GM12878 (cell line): ENCODE data around the gene CCL23. TPM values are rescaled to one million over a fixed set of nuclear protein-coding genes. Genes with fewer than 3 reads are reported as not detected.

ENCODE experiments used
- polyA plus RNA-seq, 11 experiments: library from polyadenylated mRNA; depleted of rRNA in 4 of 11; unstranded in 6 of 11; stranded (reverse) in 5 of 11; fragments of >200 nt; fragmentation: Nextera tagmentation in 4 of 11; fragmentation: Illumina TruSeq in 1 of 11; extraction: Ambion mirVana in 4 of 11; extraction: Trizol in 1 of 11; gene quantifications; 1 replicate in 1 of 11; 2 replicates in 10 of 11; pipeline versions ENCODE4 v1.2.1 to v1.2.3, GENCODE V29; 2011 to 2016; ENCODE audit warnings: inconsistent platforms in 2 of 11, missing spikeins in 2 of 11, low read depth in 1 of 11
- total RNA-seq, 4 experiments: library from RNA; depleted of rRNA in 3 of 4; stranded (reverse); fragments of >200 nt in 3 of 4; fragmentation: Illumina TruSeq in 1 of 4; extraction: Trizol in 1 of 4; gene quantifications; 2 replicates each; pipeline versions ENCODE4 v1.2.1 to v1.2.3, GENCODE V29; 2013 to 2021

The CCL23 gene
- total and polyA plus RNA-seq, 10 of the 15 experiments (the other 5 are each of a cell fraction or from before 2014, with no cell fraction given), result 0.15 to 0.62 (median 0.41) TPM; not detected in 6

Other genes starting within 250 kb of the CCL23 start
Only the 7 nearest of the 16 such genes appear.
- gene LYZL6, start 74.3 kb downstream of the CCL23 start, total RNA-seq (2014; rRNA removed), result not detected in 2 replicates
- not detected in 2 replicates for gene LYZL6, start 74.3 kb downstream of the CCL23 start, total RNA-seq (2014; rRNA removed; fragmentation: Illumina TruSeq; extraction: Trizol)
- gene LYZL6, start 74.3 kb downstream of the CCL23 start, total RNA-seq (2021), result not detected in 2 replicates
- gene LYZL6, start 74.3 kb downstream of the CCL23 start, polyA plus RNA-seq (2011; rRNA removed), result not detected in 2 replicates
- not detected in 2 replicates for gene LYZL6, start 74.3 kb downstream of the CCL23 start, polyA plus RNA-seq (2014; fragmentation: Illumina TruSeq; extraction: Trizol)
- gene LYZL6, start 74.3 kb downstream of the CCL23 start, polyA plus RNA-seq (2014; fragmentation: Nextera tagmentation; extraction: Ambion mirVana), result not detected
- gene LYZL6, start 74.3 kb downstream of the CCL23 start, polyA plus RNA-seq (2014; rRNA removed), result not detected in 2 replicates
- not detected for gene LYZL6, start 74.3 kb downstream of the CCL23 start, polyA plus RNA-seq (2016; fragmentation: Nextera tagmentation; extraction: Ambion mirVana)
- gene CCL16, start 36.5 kb downstream of the CCL23 start, total RNA-seq (2014; rRNA removed), result not detected in 2 replicates
- not detected in 2 replicates for gene CCL16, start 36.5 kb downstream of the CCL23 start, total RNA-seq (2014; rRNA removed; fragmentation: Illumina TruSeq; extraction: Trizol)
- not detected in 2 replicates for gene CCL16, start 36.5 kb downstream of the CCL23 start, total RNA-seq (2021)
- gene CCL16, start 36.5 kb downstream of the CCL23 start, polyA plus RNA-seq (2011; rRNA removed), result not detected in 2 replicates
- not detected in 2 replicates for gene CCL16, start 36.5 kb downstream of the CCL23 start, polyA plus RNA-seq (2014; fragmentation: Illumina TruSeq; extraction: Trizol)
- gene CCL16, start 36.5 kb downstream of the CCL23 start, polyA plus RNA-seq (2014; fragmentation: Nextera tagmentation; extraction: Ambion mirVana), result not detected
- gene CCL16, start 36.5 kb downstream of the CCL23 start, polyA plus RNA-seq (2014; rRNA removed), result not detected in 2 replicates
- not detected for gene CCL16, start 36.5 kb downstream of the CCL23 start, polyA plus RNA-seq (2016; fragmentation: Nextera tagmentation; extraction: Ambion mirVana)
- not detected in 2 replicates for gene CCL14, start 31.2 kb downstream of the CCL23 start, total RNA-seq (2014; rRNA removed)
- gene CCL14, start 31.2 kb downstream of the CCL23 start, total RNA-seq (2014; rRNA removed; fragmentation: Illumina TruSeq; extraction: Trizol), result not detected in 2 replicates
- not detected in 2 replicates for gene CCL14, start 31.2 kb downstream of the CCL23 start, total RNA-seq (2021)
- gene CCL14, start 31.2 kb downstream of the CCL23 start, polyA plus RNA-seq (2011; rRNA removed), result not detected in 2 replicates
- gene CCL14, start 31.2 kb downstream of the CCL23 start, polyA plus RNA-seq (2014; fragmentation: Illumina TruSeq; extraction: Trizol), result not detected in 2 replicates
- gene CCL14, start 31.2 kb downstream of the CCL23 start, polyA plus RNA-seq (2014; fragmentation: Nextera tagmentation; extraction: Ambion mirVana), result not detected
- not detected in 2 replicates for gene CCL14, start 31.2 kb downstream of the CCL23 start, polyA plus RNA-seq (2014; rRNA removed)
- not detected for gene CCL14, start 31.2 kb downstream of the CCL23 start, polyA plus RNA-seq (2016; fragmentation: Nextera tagmentation; extraction: Ambion mirVana)
- gene CCL15, start 16.4 kb downstream of the CCL23 start, total RNA-seq (2014; rRNA removed), result not detected in 2 replicates
- not detected in 2 replicates for gene CCL15, start 16.4 kb downstream of the CCL23 start, total RNA-seq (2014; rRNA removed; fragmentation: Illumina TruSeq; extraction: Trizol)
- not detected in 2 replicates for gene CCL15, start 16.4 kb downstream of the CCL23 start, total RNA-seq (2021)
- not detected in 2 replicates for gene CCL15, start 16.4 kb downstream of the CCL23 start, polyA plus RNA-seq (2011; rRNA removed)
- gene CCL15, start 16.4 kb downstream of the CCL23 start, polyA plus RNA-seq (2014; fragmentation: Illumina TruSeq; extraction: Trizol), result 0.12 TPM in 1 of 2 replicates, not detected in the other
- gene CCL15, start 16.4 kb downstream of the CCL23 start, polyA plus RNA-seq (2014; fragmentation: Nextera tagmentation; extraction: Ambion mirVana), result not detected
- gene CCL15, start 16.4 kb downstream of the CCL23 start, polyA plus RNA-seq (2014; rRNA removed), result not detected in 2 replicates
- not detected for gene CCL15, start 16.4 kb downstream of the CCL23 start, polyA plus RNA-seq (2016; fragmentation: Nextera tagmentation; extraction: Ambion mirVana)
- gene CCL18, start 46.3 kb upstream of the CCL23 start, total RNA-seq (2014; rRNA removed), result not detected in 2 replicates
- not detected in 2 replicates for gene CCL18, start 46.3 kb upstream of the CCL23 start, total RNA-seq (2014; rRNA removed; fragmentation: Illumina TruSeq; extraction: Trizol)
- not detected in 2 replicates for gene CCL18, start 46.3 kb upstream of the CCL23 start, total RNA-seq (2021)
- gene CCL18, start 46.3 kb upstream of the CCL23 start, polyA plus RNA-seq (2011; rRNA removed), result 0.26 TPM in 1 of 2 replicates, not detected in the other
- gene CCL18, start 46.3 kb upstream of the CCL23 start, polyA plus RNA-seq (2014; fragmentation: Illumina TruSeq; extraction: Trizol), result not detected in 2 replicates
- not detected for gene CCL18, start 46.3 kb upstream of the CCL23 start, polyA plus RNA-seq (2014; fragmentation: Nextera tagmentation; extraction: Ambion mirVana)
- not detected in 2 replicates for gene CCL18, start 46.3 kb upstream of the CCL23 start, polyA plus RNA-seq (2014; rRNA removed)
- not detected for gene CCL18, start 46.3 kb upstream of the CCL23 start, polyA plus RNA-seq (2016; fragmentation: Nextera tagmentation; extraction: Ambion mirVana)
- gene CCL3, start 72.2 kb upstream of the CCL23 start, total RNA-seq (2014; rRNA removed), result 262 and 269 TPM in 2 replicates
- gene CCL3, start 72.2 kb upstream of the CCL23 start, total RNA-seq (2014; rRNA removed; fragmentation: Illumina TruSeq; extraction: Trizol), result 208 and 210 TPM in 2 replicates
- gene CCL3, start 72.2 kb upstream of the CCL23 start, total RNA-seq (2021), result 189 and 197 TPM in 2 replicates
- gene CCL3, start 72.2 kb upstream of the CCL23 start, polyA plus RNA-seq (2011; rRNA removed), result 330 and 1,488 TPM in 2 replicates
- 72.6 and 143 TPM in 2 replicates for gene CCL3, start 72.2 kb upstream of the CCL23 start, polyA plus RNA-seq (2014; fragmentation: Illumina TruSeq; extraction: Trizol)
- 100 to 1,000 TPM; 240 to 318 TPM for gene CCL3, start 72.2 kb upstream of the CCL23 start, polyA plus RNA-seq (2014; fragmentation: Nextera tagmentation; extraction: Ambion mirVana)
- gene CCL3, start 72.2 kb upstream of the CCL23 start, polyA plus RNA-seq (2014; rRNA removed), result 169 and 181 TPM in 2 replicates
- gene CCL3, start 72.2 kb upstream of the CCL23 start, polyA plus RNA-seq (2016; fragmentation: Nextera tagmentation; extraction: Ambion mirVana), result 10 to 100 TPM; 96.5 to 99.9 TPM
- gene CCL4, start 85.9 kb upstream of the CCL23 start, total RNA-seq (2014; rRNA removed), result 77.8 and 78.7 TPM in 2 replicates
- 80.1 and 85.0 TPM in 2 replicates for gene CCL4, start 85.9 kb upstream of the CCL23 start, total RNA-seq (2014; rRNA removed; fragmentation: Illumina TruSeq; extraction: Trizol)
- 50.8 and 54.8 TPM in 2 replicates for gene CCL4, start 85.9 kb upstream of the CCL23 start, total RNA-seq (2021)
- gene CCL4, start 85.9 kb upstream of the CCL23 start, polyA plus RNA-seq (2011; rRNA removed), result 524 and 741 TPM in 2 replicates
- gene CCL4, start 85.9 kb upstream of the CCL23 start, polyA plus RNA-seq (2014; fragmentation: Illumina TruSeq; extraction: Trizol), result 76.3 and 86.9 TPM in 2 replicates
- gene CCL4, start 85.9 kb upstream of the CCL23 start, polyA plus RNA-seq (2014; fragmentation: Nextera tagmentation; extraction: Ambion mirVana), result 100 to 1,000 TPM; 357 to 425 TPM
- 87.3 and 96.6 TPM in 2 replicates for gene CCL4, start 85.9 kb upstream of the CCL23 start, polyA plus RNA-seq (2014; rRNA removed)
- gene CCL4, start 85.9 kb upstream of the CCL23 start, polyA plus RNA-seq (2016; fragmentation: Nextera tagmentation; extraction: Ambion mirVana), result 10 to 100 TPM; 18.7 to 20.5 TPM